ENCODE measurements around the gene RALBP1.

Gene RALBP1

GRCh38 chr18:9513971-9514512 lies 38.7 kb downstream of the RALBP1 start:
- no peak for DNase-seq

GRCh38 chr18:9516437-9517064 lies 41.2 kb downstream of the RALBP1 start:
- peak; percentile 3 for DNase-seq

GRCh38 chr18:9517869-9518268 lies 42.6 kb downstream of the RALBP1 start:
- no peak for DNase-seq

GRCh38 chr18:9519399-9519798 lies 44.1 kb downstream of the RALBP1 start:
- no peak for DNase-seq

GRCh38 chr18:9520666-9521065 lies 45.4 kb downstream of the RALBP1 start:
- DNase-seq: no peak

GRCh38 chr18:9521770-9522169 lies 46.5 kb downstream of the RALBP1 start:
- DNase-seq: no peak

- DNase-seq: no peak
Observed at GRCh38 chr18:9522952-9523351, 47.6 kb downstream of the RALBP1 start.

GRCh38 chr18:9526458-9526857 lies 51.1 kb downstream of the RALBP1 start:
- no peak for DNase-seq

- DNase-seq: no peak
Observed at GRCh38 chr18:9530226-9531009, 55.1 kb downstream of the RALBP1 start.

GRCh38 chr18:9531791-9532410 lies 56.6 kb downstream of the RALBP1 start:
- DNase-seq: no peak

- no peak for DNase-seq
Observed at GRCh38 chr18:9534844-9535243, 59.5 kb downstream of the RALBP1 start.

- no peak for DNase-seq
Observed at GRCh38 chr18:9535430-9535991, 60.2 kb downstream of the RALBP1 start.

- no peak for DNase-seq
Observed at GRCh38 chr18:9536354-9537152, 61.2 kb downstream of the RALBP1 start.

- no peak for DNase-seq
Observed at GRCh38 chr18:9537677-9538076, 62.4 kb downstream of the RALBP1 start.

GRCh38 chr18:9539283-9539682 lies 64.0 kb downstream of the RALBP1 start:
- DNase-seq: no peak

GRCh38 chr18:9539938-9540337 lies 64.6 kb downstream of the RALBP1 start:
- DNase-seq: no peak

GRCh38 chr18:9542924-9543323 lies 67.6 kb downstream of the RALBP1 start:
- no peak for DNase-seq

GRCh38 chr18:9545029-9545428 lies 69.7 kb downstream of the RALBP1 start:
- no peak for DNase-seq

- DNase-seq: no peak
Observed at GRCh38 chr18:9546468-9546867, 71.2 kb downstream of the RALBP1 start.

GRCh38 chr18:9547782-9548181 lies 72.5 kb downstream of the RALBP1 start:
- no peak for DNase-seq

- no peak for DNase-seq
Observed at GRCh38 chr18:9549405-9549804, 74.1 kb downstream of the RALBP1 start.

- DNase-seq: no peak
Observed at GRCh38 chr18:9550429-9550828, 75.1 kb downstream of the RALBP1 start.

GRCh38 chr18:9552191-9552590 lies 76.9 kb downstream of the RALBP1 start:
- DNase-seq: no peak
